Stimulated activated CD8-positive, alpha-beta memory T cell treated with anti-CD3 and anti-CD28 coated beads, Interleukin-15, amount 100 ng/mL, for 24 hours (primary cell): Measurements from ENCODE around the gene PARP3.

Experiments used
- DNase-seq: peaks from one replicate; pipeline ENCODE4 v3.0.0-alpha.2; 2020; ENCODE audit warnings: low read depth

The PARP3 gene

GRCh38 chr3:51934139-51934850 is 7.9 kb upstream of the PARP3 start:
- DNase-seq, result no peak

- no peak for DNase-seq
Observed at GRCh38 chr3:51934991-51935885, 6.9 kb upstream of the PARP3 start.

GRCh38 chr3:51935886-51936755 is 6.0 kb upstream of the PARP3 start:
- DNase-seq, result no peak

GRCh38 chr3:51937014-51937413 is 5.1 kb upstream of the PARP3 start:
- DNase-seq, result no peak

- no peak for DNase-seq
Observed at GRCh38 chr3:51937611-51938450, 4.3 kb upstream of the PARP3 start.

GRCh38 chr3:51938780-51939425 is 3.3 kb upstream of the PARP3 start:
- DNase-seq, result no peak

GRCh38 chr3:51940648-51941462 is 1.3 kb upstream of the PARP3 start:
- DNase-seq, result no peak

GRCh38 chr3:51941463-51941797 is 733 bp upstream of the PARP3 start:
- no peak for DNase-seq

GRCh38 chr3:51942603-51943450 is 664 bp downstream of the PARP3 start:
- no peak for DNase-seq

GRCh38 chr3:51943451-51944391 is 1.6 kb downstream of the PARP3 start:
- no peak for DNase-seq

GRCh38 chr3:51944451-51945021 is 2.4 kb downstream of the PARP3 start:
- DNase-seq, result no peak

- DNase-seq, result no peak
Observed at GRCh38 chr3:51945031-51945840, 3.1 kb downstream of the PARP3 start.

GRCh38 chr3:51945926-51946705 is 4.0 kb downstream of the PARP3 start:
- no peak for DNase-seq

GRCh38 chr3:51946796-51947195 is 4.6 kb downstream of the PARP3 start:
- DNase-seq, result no peak

- no peak for DNase-seq
Observed at GRCh38 chr3:51947215-51947900, 5.2 kb downstream of the PARP3 start.
